Activated naive CD4-positive, alpha-beta T cell (primary cell): ENCODE data around the gene PARD3.

Source experiments
- DNase-seq, 4 experiments: peaks; one replicate each; lab custom pipeline; 2025; lab: John Stamatoyannopoulos, UW

Gene PARD3

GRCh38 chr10:34537629-34538231 is 277.4 kb downstream of the PARD3 start:
- DNase-seq: no peak

- DNase-seq: no peak
Observed at GRCh38 chr10:34535872-34536271, 279.2 kb downstream of the PARD3 start.

GRCh38 chr10:34530778-34531177 is 284.3 kb downstream of the PARD3 start:
- DNase-seq: no peak

- DNase-seq: no peak
Observed at GRCh38 chr10:34528320-34528719, 286.8 kb downstream of the PARD3 start.

- DNase-seq: no peak
Observed at GRCh38 chr10:34526758-34527730, 288.1 kb downstream of the PARD3 start.

- no peak for DNase-seq
Observed at GRCh38 chr10:34526186-34526585, 288.9 kb downstream of the PARD3 start.

GRCh38 chr10:34524369-34525091 is 290.6 kb downstream of the PARD3 start:
- no peak for DNase-seq

GRCh38 chr10:34523017-34523767 is 291.9 kb downstream of the PARD3 start:
- DNase-seq: no peak

GRCh38 chr10:34522546-34522945 is 292.6 kb downstream of the PARD3 start:
- DNase-seq: no peak

GRCh38 chr10:34520510-34520909 is 294.6 kb downstream of the PARD3 start:
- DNase-seq: no peak

- no peak for DNase-seq
Observed at GRCh38 chr10:34520084-34520483, 295.0 kb downstream of the PARD3 start.

GRCh38 chr10:34514290-34514689 is 300.8 kb downstream of the PARD3 start:
- no peak for DNase-seq

- DNase-seq: no peak
Observed at GRCh38 chr10:34513636-34514035, 301.5 kb downstream of the PARD3 start.

- no peak for DNase-seq
Observed at GRCh38 chr10:34507217-34507616, 307.9 kb downstream of the PARD3 start.

GRCh38 chr10:34506786-34507185 is 308.3 kb downstream of the PARD3 start:
- no peak for DNase-seq

- no peak for DNase-seq
Observed at GRCh38 chr10:34505338-34505737, 309.8 kb downstream of the PARD3 start.

- no peak for DNase-seq
Observed at GRCh38 chr10:34504534-34504933, 310.6 kb downstream of the PARD3 start.

GRCh38 chr10:34503704-34504103 is 311.4 kb downstream of the PARD3 start:
- DNase-seq: no peak

- no peak for DNase-seq
Observed at GRCh38 chr10:34499612-34500279, 315.4 kb downstream of the PARD3 start.

GRCh38 chr10:34498821-34499220 is 316.3 kb downstream of the PARD3 start:
- no peak for DNase-seq

- no peak for DNase-seq
Observed at GRCh38 chr10:34495938-34496337, 319.2 kb downstream of the PARD3 start.
